ENCODE measurements around the gene BMPR1B. TPM values are rescaled to one million over a fixed set of nuclear protein-coding genes. Genes with fewer than 3 reads are reported as not detected.

BMPR1B gene
- total RNA-seq, 1 donor from 2014 or later: 5.6 TPM

GRCh38 chr4:94892051-94892450, 134.3 kb downstream of the BMPR1B start:
- Mint-ChIP-seq H3K9me3 (ENCODE audit: low read depth) (no peaks in the 10 kb centered on the region), H3K27me3 (ENCODE audit: low read depth) (no peaks in the 10 kb centered on the region), H3K27ac (ENCODE audit: unreplicated experiment) (peak overlapping the region; percentile 41), H3K4me1 (ENCODE audit: low read depth) (peaks cover 60% of the 10 kb centered on the region), H3K4me3 (ENCODE audit: unreplicated experiment) (no peak overlapping the region), H3K36me3 (ENCODE audit: low read depth) (no peaks in the 10 kb centered on the region)
- no peak for DNase-seq (ENCODE audit: low spot score)
- TF ChIP-seq CTCF (IDR thresholded peaks at IDR 0.05): peak; percentile 64

DNA sequence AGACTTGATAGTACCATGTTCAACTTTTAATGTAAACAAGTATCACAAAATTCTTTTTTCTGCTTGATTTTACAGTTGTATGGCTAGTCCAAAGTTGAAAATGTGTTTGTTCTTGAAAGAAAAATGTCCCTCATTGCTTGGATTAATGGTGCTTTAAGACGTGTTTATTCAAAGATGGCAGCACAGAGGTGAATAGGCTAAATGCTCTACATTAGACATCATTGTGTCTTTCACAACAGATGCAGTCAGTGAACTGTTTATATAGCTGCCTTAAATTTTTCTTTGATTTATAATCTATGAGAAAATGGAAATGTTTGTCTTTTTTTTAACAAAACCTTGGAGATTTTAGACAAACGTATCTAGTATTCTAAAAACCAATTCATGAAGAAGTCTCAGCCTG, 137.3 kb downstream of the BMPR1B start:
- no peaks in the 10 kb centered on the region for H3K36me3 Mint-ChIP-seq (ENCODE audit: low read depth)
- no peak for TF ChIP-seq CTCF (IDR thresholded peaks at IDR 0.05)
- H3K27ac Mint-ChIP-seq (ENCODE audit: unreplicated experiment): no peak overlapping the region
- H3K4me1 Mint-ChIP-seq (ENCODE audit: low read depth): peaks cover 57% of the 10 kb centered on the region
- DNase-seq (ENCODE audit: low spot score): no peak
- H3K4me3 Mint-ChIP-seq (ENCODE audit: unreplicated experiment): no peak overlapping the region
- H3K9me3 Mint-ChIP-seq (ENCODE audit: low read depth): peaks cover 6% of the 10 kb centered on the region
- no peaks in the 10 kb centered on the region for H3K27me3 Mint-ChIP-seq (ENCODE audit: low read depth)

DNA sequence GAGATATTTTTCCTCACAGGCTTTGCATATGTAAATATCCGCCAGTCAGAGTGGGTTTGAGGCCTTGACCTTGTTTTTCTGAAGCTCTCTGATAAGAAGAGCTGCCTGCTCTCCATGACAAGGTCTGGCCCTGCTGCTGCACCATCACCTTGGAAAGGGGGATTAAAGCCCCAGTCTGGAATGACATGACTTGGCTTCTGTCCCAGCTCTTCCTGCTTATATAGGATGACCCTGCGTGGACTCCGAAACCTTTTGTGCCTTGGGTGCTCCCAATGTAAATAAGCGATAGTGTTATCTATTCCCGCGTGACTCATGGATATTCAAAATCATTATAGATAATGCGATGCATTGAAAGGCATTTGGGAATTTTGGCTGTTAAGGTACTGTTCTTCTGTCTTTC, 139.3 kb downstream of the BMPR1B start:
- H3K4me3 Mint-ChIP-seq (ENCODE audit: unreplicated experiment): no peak overlapping the region
- no peaks in the 10 kb centered on the region for H3K27me3 Mint-ChIP-seq (ENCODE audit: low read depth)
- H3K4me1 Mint-ChIP-seq (ENCODE audit: low read depth): peaks cover 63% of the 10 kb centered on the region
- no peak for TF ChIP-seq CTCF (IDR thresholded peaks at IDR 0.05)
- peaks cover 6% of the 10 kb centered on the region for H3K9me3 Mint-ChIP-seq (ENCODE audit: low read depth)
- H3K36me3 Mint-ChIP-seq (ENCODE audit: low read depth): no peaks in the 10 kb centered on the region
- no peak for DNase-seq (ENCODE audit: low spot score)
- no peak overlapping the region for H3K27ac Mint-ChIP-seq (ENCODE audit: unreplicated experiment)

DNA sequence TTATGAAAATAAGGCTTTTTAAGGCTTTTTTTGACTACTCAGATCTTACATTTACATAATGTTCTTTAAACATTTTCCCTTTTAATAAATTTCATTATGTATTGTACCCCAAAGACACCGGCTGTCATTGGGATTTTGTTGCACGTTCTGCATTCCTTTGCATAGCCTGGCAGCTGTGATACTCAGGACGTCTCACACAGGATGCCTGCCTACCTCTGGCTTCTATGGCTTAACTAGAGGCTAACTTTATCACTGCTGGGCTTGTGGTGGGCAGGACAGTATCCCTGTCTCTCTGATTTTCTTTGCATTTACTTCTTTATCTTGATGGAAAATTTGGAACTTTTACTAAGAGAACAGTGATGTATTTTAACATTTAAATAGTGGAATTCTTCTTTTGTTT, 147.8 kb downstream of the BMPR1B start:
- Mint-ChIP-seq H3K4me1 (ENCODE audit: low read depth) (peaks cover 18% of the 10 kb centered on the region), H3K9me3 (ENCODE audit: low read depth) (no peaks in the 10 kb centered on the region), H3K27ac (ENCODE audit: unreplicated experiment) (no peak overlapping the region), H3K27me3 (ENCODE audit: low read depth) (no peaks in the 10 kb centered on the region), H3K36me3 (ENCODE audit: low read depth) (no peaks in the 10 kb centered on the region), H3K4me3 (ENCODE audit: unreplicated experiment) (no peak overlapping the region)
- TF ChIP-seq CTCF (IDR thresholded peaks at IDR 0.05): no peak
- DNase-seq (ENCODE audit: low spot score): no peak

DNA sequence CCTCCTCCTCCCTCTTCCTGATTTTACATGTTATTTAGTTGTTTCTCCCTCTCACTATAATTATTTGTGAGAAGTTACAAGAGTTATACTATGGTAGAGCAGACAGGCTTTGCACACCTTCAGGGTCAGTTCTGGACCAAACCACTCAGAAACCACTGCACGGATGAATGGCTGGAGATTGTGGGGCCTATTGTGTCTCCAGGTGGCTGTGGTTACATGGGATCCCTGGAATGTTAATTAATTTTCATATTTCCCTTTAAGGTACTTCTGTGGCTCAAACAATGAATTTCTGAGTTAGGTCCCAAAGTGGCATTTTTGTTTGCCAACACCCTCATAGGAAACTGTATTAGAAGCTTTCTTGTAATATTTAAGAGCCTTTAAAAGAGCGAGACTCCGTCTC, 151.9 kb downstream of the BMPR1B start:
- no peaks in the 10 kb centered on the region for H3K27me3 Mint-ChIP-seq (ENCODE audit: low read depth)
- DNase-seq (ENCODE audit: low spot score): no peak
- no peak overlapping the region for H3K4me3 Mint-ChIP-seq (ENCODE audit: unreplicated experiment)
- H3K9me3 Mint-ChIP-seq (ENCODE audit: low read depth): peaks cover 7% of the 10 kb centered on the region
- H3K36me3 Mint-ChIP-seq (ENCODE audit: low read depth): no peaks in the 10 kb centered on the region
- peaks cover 4% of the 10 kb centered on the region for H3K4me1 Mint-ChIP-seq (ENCODE audit: low read depth)
- no peak overlapping the region for H3K27ac Mint-ChIP-seq (ENCODE audit: unreplicated experiment)
- TF ChIP-seq CTCF (IDR thresholded peaks at IDR 0.05): no peak
